Effector CD8-positive, alpha-beta T cell (primary cell): ENCODE results near the gene CLMN.
"Not testable (repeated sequence)": the region's sequence is repeated elsewhere in the genome, so short reads cannot be mapped to it uniquely, and the experiment has no call there.

ENCODE experiments used
- DNase-seq: peaks from one replicate; lab custom pipeline; 2025; lab: John Stamatoyannopoulos, UW

The CLMN gene

GRCh38 chr14:95221531-95221930, 98.2 kb downstream of the CLMN start:
- DNase-seq = no peak

GRCh38 chr14:95220663-95221231, 99.0 kb downstream of the CLMN start:
- no peak for DNase-seq

GRCh38 chr14:95218472-95219193, 101.1 kb downstream of the CLMN start:
- no peak for DNase-seq

- DNase-seq = no peak
Measured at GRCh38 chr14:95218006-95218405, 101.7 kb downstream of the CLMN start.

- no peak for DNase-seq
Measured at GRCh38 chr14:95217391-95217900, 102.3 kb downstream of the CLMN start.

GRCh38 chr14:95216008-95216407, 103.7 kb downstream of the CLMN start:
- DNase-seq = no peak

- DNase-seq = no peak
Measured at GRCh38 chr14:95215094-95215725, 104.5 kb downstream of the CLMN start.

- no peak for DNase-seq
Measured at GRCh38 chr14:95213774-95214173, 105.9 kb downstream of the CLMN start.

GRCh38 chr14:95211721-95212504, 107.8 kb downstream of the CLMN start:
- no peak for DNase-seq

- DNase-seq = no peak
Measured at GRCh38 chr14:95210699-95211098, 109.0 kb downstream of the CLMN start.

- DNase-seq = no peak
Measured at GRCh38 chr14:95208598-95208997, 111.1 kb downstream of the CLMN start.

- DNase-seq = no peak
Measured at GRCh38 chr14:95207475-95208233, 112.1 kb downstream of the CLMN start.

GRCh38 chr14:95206534-95206933, 113.2 kb downstream of the CLMN start:
- DNase-seq = no peak

- no peak for DNase-seq
Measured at GRCh38 chr14:95204705-95205104, 115.0 kb downstream of the CLMN start.

GRCh38 chr14:95201745-95202144, 118.0 kb downstream of the CLMN start:
- not testable (repeated sequence) for DNase-seq

GRCh38 chr14:95200404-95200803, 119.3 kb downstream of the CLMN start:
- DNase-seq = no peak

- no peak for DNase-seq
Measured at GRCh38 chr14:95199298-95199983, 120.3 kb downstream of the CLMN start.

- no peak for DNase-seq
Measured at GRCh38 chr14:95198320-95198719, 121.4 kb downstream of the CLMN start.

GRCh38 chr14:95197551-95197950, 122.2 kb downstream of the CLMN start:
- no peak for DNase-seq

GRCh38 chr14:95196826-95197545, 122.7 kb downstream of the CLMN start:
- DNase-seq = no peak
